GF-D8 (cell line): ENCODE data around the gene RGS12.

ENCODE experiments used
- DNase-seq: peaks from one replicate; lab custom pipeline; 2025; lab: John Stamatoyannopoulos, UW

Gene RGS12

DNA sequence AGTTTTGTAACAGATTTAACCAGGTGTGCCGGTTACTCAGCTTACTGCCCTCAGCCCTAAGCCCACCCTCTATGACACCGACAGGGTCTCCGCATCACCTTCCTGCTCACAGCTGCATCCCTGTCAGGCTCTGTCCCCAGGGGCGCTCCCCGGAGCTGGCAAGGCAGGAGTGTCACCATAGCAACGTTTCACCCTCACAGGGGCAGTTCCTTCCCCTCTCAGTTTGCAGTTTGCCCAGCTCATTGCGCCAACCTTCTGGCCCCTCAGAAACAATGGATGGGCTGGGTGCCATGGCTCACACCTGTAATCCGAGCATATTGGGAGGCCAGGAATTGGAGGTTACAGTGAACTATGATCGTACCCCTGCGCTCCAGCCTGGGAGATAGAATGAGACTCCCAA, 42.6 kb downstream of the RGS12 start:
- no peak for DNase-seq

DNA sequence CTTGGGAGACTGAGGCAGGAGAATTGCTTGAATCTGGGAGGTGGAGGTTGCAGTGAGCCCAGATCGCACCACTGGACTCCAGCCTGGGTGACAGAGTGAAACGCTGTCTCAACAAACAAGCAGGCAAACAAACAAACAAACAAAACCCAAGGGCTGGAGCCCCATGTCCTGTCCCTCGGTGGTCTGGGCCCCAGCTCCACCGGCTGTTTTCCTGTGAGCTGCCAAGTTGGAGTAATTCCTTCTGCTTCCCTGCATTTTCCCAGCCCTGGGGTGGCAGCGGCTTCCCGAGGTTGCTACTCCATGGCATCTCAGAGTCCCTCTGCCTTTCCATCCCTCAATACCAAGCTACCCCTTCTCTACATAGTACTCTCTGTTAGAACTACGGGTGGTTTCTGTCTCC, 43.2 kb downstream of the RGS12 start:
- DNase-seq, result no peak

DNA sequence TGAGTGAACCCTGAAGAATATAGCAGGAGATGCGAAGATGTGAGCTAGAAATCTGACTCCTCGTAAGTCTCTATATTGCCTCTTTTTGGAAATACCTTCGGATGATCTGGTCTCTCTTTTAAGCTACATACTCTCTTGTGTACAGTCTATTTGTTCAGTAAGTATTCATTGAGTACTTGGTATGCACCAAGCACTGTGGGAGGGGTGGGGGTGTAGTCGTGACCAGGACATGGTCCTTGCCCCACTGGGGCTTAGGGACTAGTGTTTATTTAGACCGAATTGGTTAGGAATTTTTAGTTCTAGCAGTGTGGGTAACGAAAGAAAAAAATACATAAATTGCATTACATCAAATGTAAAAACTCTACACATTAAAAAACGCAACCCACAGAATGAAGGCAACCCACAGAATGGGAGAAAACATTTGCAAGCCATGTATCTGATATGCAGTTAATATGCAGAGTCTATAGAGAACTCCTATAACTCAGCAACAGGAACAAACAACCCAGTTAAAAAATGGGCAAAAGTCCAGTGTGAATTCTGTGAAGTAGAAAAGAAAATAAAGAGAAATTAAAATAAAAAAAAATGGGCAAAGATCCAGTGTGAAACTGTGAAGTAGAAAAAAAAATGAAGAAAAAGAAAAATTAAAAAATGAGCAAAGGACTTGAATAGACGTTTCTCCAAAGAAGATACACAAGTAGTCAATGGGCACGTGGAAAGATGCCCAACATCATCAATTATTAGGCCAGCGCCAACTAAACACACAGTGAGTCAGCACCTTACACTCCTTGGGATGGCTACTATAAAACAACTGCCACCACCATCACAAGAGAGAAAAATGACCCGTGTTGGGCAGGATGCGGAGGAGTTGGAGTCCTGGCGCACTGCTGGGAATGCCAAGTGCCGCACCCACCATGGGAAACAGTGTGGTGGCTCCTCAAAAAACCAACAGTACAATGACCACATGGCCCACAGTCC, 43.8 kb downstream of the RGS12 start:
- DNase-seq, result no peak

DNA sequence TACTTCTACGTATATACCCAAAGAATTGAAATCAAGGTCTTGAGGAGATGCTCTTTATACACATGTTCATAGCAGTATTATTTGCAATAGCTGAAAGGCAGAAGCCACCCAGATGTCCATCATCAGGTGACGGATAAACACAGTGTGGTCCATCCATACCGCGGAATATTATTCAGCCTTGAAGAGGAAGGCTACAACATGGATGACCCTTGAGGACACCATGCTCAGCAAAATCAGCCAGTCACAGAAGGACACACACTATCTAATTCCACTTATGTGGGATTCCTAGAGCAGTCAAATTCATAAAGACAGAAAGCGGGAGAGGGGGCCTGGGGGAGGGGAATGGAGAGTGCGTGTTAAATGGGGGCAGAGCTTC, 44.5 kb downstream of the RGS12 start:
- no peak for DNase-seq

DNA sequence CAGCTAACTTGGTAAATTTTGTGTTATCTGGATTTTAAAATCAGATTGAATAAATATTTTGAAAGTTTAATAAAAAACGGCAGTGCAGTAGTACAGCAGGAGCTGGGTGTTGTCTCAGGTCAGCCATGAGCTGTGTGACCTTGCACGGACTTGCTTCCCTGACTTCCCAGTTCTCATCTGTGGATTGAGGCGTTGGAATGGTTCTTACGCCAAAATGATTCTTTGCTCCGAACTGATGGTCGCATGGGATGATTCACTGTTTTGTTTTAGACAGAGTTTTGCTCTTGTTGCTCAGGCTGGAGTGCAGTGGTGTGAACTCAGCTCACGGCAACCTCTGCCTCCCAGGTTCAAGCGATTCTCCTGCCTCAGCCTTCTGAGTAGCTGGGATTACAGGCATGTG, 45.0 kb downstream of the RGS12 start:
- DNase-seq, result no peak

DNA sequence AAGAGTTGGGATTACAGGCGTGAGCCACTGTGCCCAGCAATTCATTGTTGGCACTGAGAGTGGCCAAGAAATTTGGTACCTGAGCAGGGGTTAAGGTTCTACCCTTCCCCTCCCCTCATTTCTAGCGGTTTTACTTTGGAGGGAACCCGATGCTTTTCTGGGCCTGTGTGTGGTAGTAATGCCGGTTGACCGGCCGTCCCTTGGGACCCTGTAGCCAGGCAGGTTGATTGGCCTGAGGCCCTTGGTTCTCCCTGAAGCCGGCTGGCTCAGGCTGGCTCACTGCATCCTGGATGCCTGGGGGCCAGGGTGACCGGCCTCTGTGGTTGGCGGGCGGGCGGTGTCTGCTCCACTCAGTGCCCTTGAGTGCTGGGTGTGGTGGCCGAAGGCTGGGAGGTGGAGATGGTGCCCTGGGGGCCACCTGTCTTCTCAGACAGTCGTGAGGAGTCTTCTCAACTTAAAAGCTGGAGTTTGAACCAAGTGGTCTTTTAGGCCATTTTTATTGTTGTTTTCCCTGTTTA, 45.6 kb downstream of the RGS12 start:
- no peak for DNase-seq

DNA sequence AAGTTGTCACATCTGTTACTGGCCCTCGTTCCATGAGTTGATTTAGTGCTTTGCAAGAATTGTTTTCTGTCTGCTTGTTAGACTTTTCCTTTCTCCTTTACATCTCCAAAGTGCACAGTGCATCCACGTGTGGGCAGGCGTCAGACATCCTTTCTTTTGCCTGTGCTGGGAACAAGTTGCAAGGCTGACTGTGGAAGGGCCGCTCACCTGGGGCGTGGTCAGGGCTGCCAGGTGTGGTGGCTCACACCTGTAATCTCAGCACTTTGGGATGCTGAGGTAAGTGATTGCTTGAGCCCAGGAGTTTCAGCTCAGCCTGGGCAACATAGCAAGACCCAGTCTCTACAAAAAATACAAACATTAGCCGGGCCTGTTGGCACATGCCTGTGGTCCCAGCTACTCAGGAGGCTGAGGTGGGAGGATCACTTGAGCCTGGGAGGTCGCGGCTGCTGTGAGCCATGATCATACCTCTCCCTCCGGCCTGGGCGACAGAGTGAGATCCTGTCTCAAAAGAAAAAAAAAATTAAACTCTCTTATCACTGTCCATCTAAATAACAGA, 46.2 kb downstream of the RGS12 start:
- DNase-seq, result no peak

DNA sequence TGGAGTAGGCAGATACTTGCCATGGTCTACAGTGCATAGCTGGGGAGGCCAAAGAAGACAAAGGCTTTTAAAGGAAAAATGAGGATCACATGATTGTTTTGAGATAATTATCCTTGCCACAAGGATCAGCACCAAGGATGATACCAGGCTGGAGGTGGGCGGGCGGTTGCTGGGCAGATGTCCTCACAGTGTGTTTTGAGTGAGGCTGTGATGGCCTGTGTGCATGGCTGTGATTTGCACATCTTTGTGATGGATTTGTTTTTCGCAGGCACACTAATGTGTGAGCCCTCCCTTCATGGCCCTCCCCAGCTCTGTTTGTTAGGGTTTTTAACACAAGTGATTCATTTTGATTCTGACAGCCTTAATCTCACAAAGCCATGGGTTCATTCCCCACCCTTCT, 46.8 kb downstream of the RGS12 start:
- no peak for DNase-seq

DNA sequence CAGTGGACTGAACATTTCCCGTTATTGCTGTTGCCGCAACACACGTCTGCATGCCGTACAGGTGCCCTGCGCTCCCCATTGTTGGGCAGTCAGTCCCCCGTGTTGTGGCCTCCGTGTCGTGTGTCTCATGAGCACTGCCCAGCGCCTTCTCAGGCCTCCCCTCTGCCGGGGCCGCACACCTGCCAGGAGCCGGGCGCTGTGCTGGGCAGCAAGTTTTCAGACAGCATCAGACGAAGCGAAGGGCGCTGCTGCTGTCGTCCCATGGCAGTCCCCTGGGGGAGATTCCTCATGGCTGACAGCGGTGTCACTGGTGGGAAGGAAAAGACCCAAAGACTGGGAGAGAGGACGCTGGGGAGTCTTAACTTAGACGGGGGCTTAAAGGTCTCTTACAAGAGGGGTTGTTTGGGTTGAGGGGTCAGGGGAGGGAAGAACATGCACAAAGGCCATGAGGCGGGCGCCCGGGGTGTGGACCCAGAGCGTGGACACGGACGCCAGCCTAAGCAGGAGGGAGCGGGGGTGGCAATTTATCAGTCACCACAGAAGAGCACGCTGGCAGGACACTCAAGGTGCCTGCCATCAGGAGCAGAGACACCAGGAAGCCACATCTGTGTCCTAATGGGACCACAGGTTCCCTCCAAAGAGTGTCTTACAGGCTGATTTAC, 47.3 kb downstream of the RGS12 start:
- no peak for DNase-seq

DNA sequence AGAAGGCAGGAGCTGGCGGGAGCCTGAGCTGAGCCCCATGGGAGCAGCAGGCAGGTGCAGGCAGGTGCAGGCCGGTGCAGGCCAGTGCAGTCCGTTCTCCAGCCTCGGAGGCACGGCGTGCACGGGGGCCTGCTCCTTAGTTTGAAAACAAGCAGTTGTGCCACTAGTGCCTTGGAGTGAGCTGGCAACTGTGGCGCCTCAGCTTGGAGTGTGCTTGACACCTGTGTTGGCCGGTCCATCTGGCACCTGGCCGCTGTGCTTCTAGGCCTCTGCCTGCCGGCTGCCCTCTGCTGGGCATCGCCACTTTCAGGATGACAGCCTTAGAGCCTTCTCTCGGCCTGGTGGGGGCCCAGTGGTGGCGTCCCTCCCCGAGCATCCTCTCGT, 47.9 kb downstream of the RGS12 start:
- no peak for DNase-seq

DNA sequence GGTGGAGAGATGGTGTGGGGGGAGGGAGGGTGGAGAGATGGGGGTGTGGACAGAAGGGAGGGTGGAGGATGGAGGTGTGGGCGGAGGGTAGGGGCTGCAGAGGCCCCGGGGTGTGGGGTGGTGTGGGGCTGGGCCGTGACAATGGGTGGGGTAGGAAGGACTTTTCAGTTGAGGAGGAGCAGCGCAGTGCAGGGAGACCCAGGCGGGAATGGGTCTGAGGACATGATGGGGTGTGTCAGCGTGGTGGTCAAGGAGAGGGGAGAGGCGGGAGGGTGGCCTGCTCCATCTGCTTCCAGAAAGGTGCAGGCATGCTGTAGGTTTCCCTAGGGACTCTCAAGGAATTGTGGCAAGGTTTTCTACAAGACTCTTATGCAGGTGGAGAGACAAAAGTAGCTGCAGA, 48.9 kb downstream of the RGS12 start:
- no peak for DNase-seq

DNA sequence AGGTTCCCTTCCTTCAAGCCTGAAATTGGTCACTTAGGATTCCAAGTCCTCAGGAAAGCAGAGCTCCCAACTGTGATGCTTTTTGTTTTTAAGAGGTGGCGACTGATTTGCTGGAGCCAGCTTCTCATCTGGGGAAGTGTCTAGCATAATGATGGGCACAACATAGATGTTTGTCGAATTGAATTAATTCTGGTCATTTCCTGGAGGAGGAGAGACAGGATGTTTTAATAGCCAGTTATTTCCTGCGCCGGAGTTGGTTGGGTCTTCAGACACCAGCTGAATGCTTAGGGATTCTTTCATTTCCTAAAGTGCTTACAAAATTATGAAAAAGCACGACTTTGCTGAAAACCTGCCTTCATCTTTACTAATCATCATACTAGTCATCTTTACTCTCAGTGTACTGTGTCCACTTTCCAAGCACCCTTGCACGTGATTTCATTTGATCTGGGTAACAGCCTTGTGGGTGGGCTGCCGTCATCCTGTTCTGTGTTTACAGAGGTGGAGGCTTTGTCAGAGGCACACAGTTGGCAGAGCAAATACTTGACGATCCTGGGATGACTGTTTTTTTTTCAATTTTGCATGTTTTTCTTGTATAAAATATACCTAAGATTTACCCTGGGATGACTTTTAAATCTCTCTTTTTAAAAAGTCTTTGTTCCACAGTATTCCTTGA, 49.5 kb downstream of the RGS12 start:
- DNase-seq, result no peak
